AG04449 (cell line): ENCODE data around the gene MANEA.
"Not testable (repeated sequence)": the region's sequence is repeated elsewhere in the genome, so short reads cannot be mapped to it uniquely, and the experiment has no call there.

Experiments
- CTCF ChIA-PET: fragments of 350-600 bp; formaldehyde crosslinking; extraction: SDS; loops from one replicate; lab custom pipeline; 2021; ENCODE audit warnings: antibody characterized with exemption; lab: Yijun Ruan, JAX
- POLR2A ChIA-PET: fragments of 400-600, 350-600 bp; formaldehyde crosslinking; extraction: SDS; loops from one replicate; lab custom pipeline; 2020; ENCODE audit warnings: antibody characterized with exemption, inconsistent platforms; lab: Yijun Ruan, JAX
- DNase-seq: peaks from one replicate; pipeline ENCODE4 v3.0.0-alpha.2; 2010; ENCODE audit warnings: low read depth, low spot score
- H3K4me3 ChIP-seq: 2 replicates; pipeline ENCODE4 v1.5.1; 2011; ENCODE audit warnings: low read depth, mild to moderate bottlenecking, control low read depth, low read length
- CTCF ChIP-seq: IDR thresholded peaks from one replicate; pipeline ENCODE4 v1.5.1; 2011; ENCODE audit warnings: mild to moderate bottlenecking, moderate library complexity, low read length, control low read depth, inconsistent platforms; ENCODE audit not compliant: insufficient read depth; ENCODE audit errors: missing control alignments

MANEA gene

GRCh38 chr6:95581073-95581472, 3.7 kb downstream of the MANEA start:
- H3K4me3 ChIP-seq: no peak overlapping the region
- ChIA-PET POLR2A (no interaction called here), CTCF (no interaction called here)
- DNase-seq: no peak
- TF ChIP-seq CTCF: no peak

GRCh38 chr6:95584226-95584625, 6.9 kb downstream of the MANEA start:
- POLR2A ChIA-PET, DNase-seq, CTCF ChIA-PET: not testable (repeated sequence)

DNA sequence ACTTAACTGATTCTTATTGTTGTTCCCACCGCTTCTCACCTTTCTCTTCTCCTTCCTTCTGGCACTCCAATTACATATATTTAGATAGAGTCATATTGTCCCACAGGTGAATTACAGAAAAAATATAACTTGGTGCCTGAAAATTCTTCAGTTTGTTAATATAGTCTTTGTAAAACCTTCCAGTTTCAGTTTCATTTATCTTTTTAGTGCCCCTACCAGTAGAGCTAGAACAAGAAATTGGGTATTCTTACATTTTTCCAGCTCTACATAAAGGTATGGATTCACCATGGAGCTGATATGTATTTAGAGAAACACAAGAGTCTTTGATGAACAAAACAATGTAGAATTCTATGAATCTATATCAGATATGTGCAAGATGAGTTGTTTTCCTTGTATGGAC, 10.7 kb downstream of the MANEA start:
- H3K4me3 ChIP-seq: no peak overlapping the region
- no peak for TF ChIP-seq CTCF
- POLR2A ChIA-PET: no interaction called here
- CTCF ChIA-PET: no interaction called here
- no peak for DNase-seq

More at GRCh38 chr6:95584226-95584625, 6.9 kb downstream of the MANEA start:
- H3K4me3 ChIP-seq: not testable (repeated sequence)

GRCh38 chr6:95589067-95589466, 11.7 kb downstream of the MANEA start:
- POLR2A ChIA-PET: no interaction called here
- H3K4me3 ChIP-seq: no peak overlapping the region
- no peak for DNase-seq
- TF ChIP-seq CTCF: no peak
- CTCF ChIA-PET: no interaction called here

DNA sequence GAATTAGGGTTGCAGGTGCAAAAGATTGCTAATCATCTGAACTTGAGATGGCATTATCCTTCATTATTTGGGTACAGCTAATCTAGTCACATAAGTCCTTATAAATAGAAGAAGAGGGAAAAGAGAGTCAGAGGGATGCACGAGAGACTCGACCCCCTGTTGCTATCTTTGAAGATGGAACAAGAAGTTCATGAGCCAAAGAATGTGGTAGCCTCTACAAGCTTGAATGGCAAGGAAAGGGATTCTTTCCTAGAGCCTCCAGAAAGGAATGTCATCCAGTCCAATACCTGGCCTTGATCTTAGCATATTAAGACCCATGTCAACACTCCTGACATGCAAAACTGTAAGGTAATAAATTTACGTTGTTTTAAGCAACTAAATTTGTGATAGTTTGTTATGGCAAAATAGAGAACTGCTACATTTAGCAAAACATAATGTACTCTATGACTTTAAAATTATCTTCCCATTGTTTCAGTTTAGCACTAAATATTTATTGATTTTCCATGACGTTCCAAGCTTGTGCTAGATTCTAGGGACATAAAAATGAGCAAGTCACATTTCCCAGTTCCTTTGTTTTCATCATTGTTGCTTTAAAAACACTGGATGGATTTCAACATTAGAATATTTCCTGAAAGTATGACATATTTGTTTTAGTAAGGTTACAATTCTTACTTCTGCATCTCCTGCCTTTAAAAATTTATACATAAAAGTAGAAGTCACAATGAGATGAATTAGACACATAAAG, 12.7 kb downstream of the MANEA start:
- CTCF ChIA-PET: no interaction called here
- no peak for DNase-seq
- POLR2A ChIA-PET: no interaction called here

DNA sequence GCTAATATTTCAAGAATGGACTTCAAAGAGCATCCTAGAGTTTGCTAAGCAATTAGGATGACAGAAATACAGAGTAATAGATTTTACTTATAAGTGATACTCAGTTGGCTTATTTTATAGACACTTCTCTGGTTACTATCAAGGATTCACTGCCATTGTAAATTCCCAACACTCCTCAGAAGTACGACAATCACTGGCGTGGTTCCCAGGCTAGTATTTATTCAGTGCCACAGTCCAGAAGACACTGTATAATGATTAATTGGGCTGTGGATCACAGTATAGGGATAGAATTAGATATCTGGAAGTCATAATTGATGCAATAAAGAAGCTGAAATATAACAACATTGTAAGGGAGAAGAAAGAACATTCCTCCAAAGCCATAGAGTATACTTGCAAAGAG, 15.7 kb downstream of the MANEA start:
- POLR2A ChIA-PET: no interaction called here
- H3K4me3 ChIP-seq: no peak overlapping the region
- CTCF ChIA-PET: no interaction called here
- DNase-seq: no peak
- no peak for TF ChIP-seq CTCF

More for the DNA sequence above, 12.7 kb downstream of the MANEA start:
- no peak for TF ChIP-seq CTCF
- H3K4me3 ChIP-seq: no peak overlapping the region

- H3K4me3 ChIP-seq: no peak overlapping the region
- DNase-seq: no peak
- ChIA-PET POLR2A (no interaction called here), CTCF (no interaction called here)
- no peak for TF ChIP-seq CTCF
Observed at GRCh38 chr6:95596021-95596420, 18.7 kb downstream of the MANEA start.
